HCT116 (cell line): ENCODE data around the gene SCFD2. TPM values are rescaled to one million over a fixed set of nuclear protein-coding genes. Genes with fewer than 3 reads are reported as not detected.

Source experiments
- ATAC-seq: fragments of 200-7000 bp; cut with Tn5 transposase; 2 replicates; pipeline ENCODE4 v1.9.1; 2020; ENCODE audit warnings: mild to moderate bottlenecking, moderate library complexity
- BruUV-seq: library from RNA; stranded (reverse); fragments of 400-500 nt; replicated peaks from 2 replicates; lab custom pipeline; 2021; lab: Mats Ljungman, UMichigan
- CTCF ChIA-PET: fragments of 300-600 bp; sonication (Branson Sonifier 250); formaldehyde crosslinking; loops from one replicate; lab custom pipeline; 2021; ENCODE audit warnings: antibody characterized with exemption; lab: Charles Lee
- POLR2A ChIA-PET: fragments of 300-600, 350-600 bp; sonication (Branson Sonifier 250); formaldehyde crosslinking; loops from one replicate; lab custom pipeline; 2021; ENCODE audit warnings: antibody characterized with exemption; lab: Charles Lee
- RAD21 ChIA-PET, 2 experiments: fragments of 300-600 bp; sonication (Branson Sonifier 250); formaldehyde crosslinking; loops; one replicate each; lab custom pipeline; 2023; ENCODE audit warnings: low total read pairs in 2 of 2; ENCODE audit not compliant: uncharacterized antibody in 2 of 2, unreplicated experiment in 2 of 2, low non-redundant PET in 1 of 2; lab: Charles Lee
- DNase-seq: peaks from one replicate; pipeline ENCODE4 v3.0.0-alpha.2; 2010; ENCODE audit warnings: low read depth, low spot score
- H2AFZ ChIP-seq: fragments of 200-600 bp; shearing (Covaris generic), sonication (generic); 2 replicates; pipeline ENCODE4 v1.6.1; 2017; ENCODE audit warnings: low read depth, mixed run types, mixed read lengths, antibody characterized with exemption, low read length; ENCODE audit not compliant: poor library complexity, severe bottlenecking
- H3K27ac ChIP-seq: 2 replicates; pipeline ENCODE4 v1.5.1; 2012; ENCODE audit warnings: low read depth, low read length
- H3K27me3 ChIP-seq: fragments of 200-600 bp; sonication (generic); 2 replicates; pipeline ENCODE4 v1.6.1; 2016; ENCODE audit warnings: mixed run types, low read length, mixed read lengths; ENCODE audit not compliant: insufficient read depth
- H3K36me3 ChIP-seq, 2 experiments: fragments of 200-500 bp in 1 of 2; fragments of 200-600 bp in 1 of 2; sonication (Bioruptor generic) in 1 of 2; sonication (generic) in 1 of 2; 2 replicates each; pipeline versions ENCODE4 v1.5.1 to v1.6.1; 2014 to 2016; ENCODE audit warnings: low read length in 2 of 2, inconsistent platforms in 1 of 2, mixed read lengths in 1 of 2, mixed run types in 1 of 2; ENCODE audit not compliant: insufficient read depth in 2 of 2, control insufficient read depth in 1 of 2
- H3K4me1 ChIP-seq, 2 experiments: fragments of 200-600 bp in 1 of 2; sonication (generic) in 1 of 2; 2 replicates each; pipeline versions ENCODE4 v1.5.1 to v1.6.1; 2012 to 2017; ENCODE audit warnings: low read length in 2 of 2, inconsistent platforms in 1 of 2, mild to moderate bottlenecking in 1 of 2, mixed read lengths in 1 of 2, mixed run types in 1 of 2, moderate library complexity in 1 of 2; ENCODE audit not compliant: insufficient read depth in 2 of 2, control insufficient read depth in 1 of 2
- H3K4me2 ChIP-seq: fragments of 200-600 bp; sonication (generic); 2 replicates; pipeline ENCODE4 v1.6.1; 2017; ENCODE audit warnings: mixed run types, low read length, mixed read lengths
- H3K4me3 ChIP-seq, 2 experiments: fragments of 200-600 bp in 1 of 2; sonication (generic) in 1 of 2; replicated peaks in 1 of 2; 2 replicates each; pipeline ENCODE4 v1.5.1; 2011 to 2016; ENCODE audit warnings: low read length in 2 of 2, control low read depth in 1 of 2, low read depth in 1 of 2, mild to moderate bottlenecking in 1 of 2, mixed read lengths in 1 of 2, mixed run types in 1 of 2
- H3K79me2 ChIP-seq: fragments of 200-600 bp; sonication (generic); 2 replicates; pipeline ENCODE4 v1.6.1; 2017; ENCODE audit warnings: mild to moderate bottlenecking, mixed run types, low read length, moderate library complexity, mixed read lengths; ENCODE audit not compliant: insufficient read depth
- H3K9ac ChIP-seq: fragments of 200-600 bp; sonication (generic); 2 replicates; pipeline ENCODE4 v1.6.1; 2016; ENCODE audit warnings: low read length, mixed read lengths
- H3K9me2 ChIP-seq: fragments of 200-600 bp; sonication (generic), shearing (Covaris generic); 2 replicates; pipeline ENCODE4 v1.6.1; 2017; ENCODE audit warnings: mixed run types, mild to moderate bottlenecking, moderate library complexity; ENCODE audit not compliant: insufficient read depth
- H3K9me3 ChIP-seq, 2 experiments: fragments of 200-500 bp in 1 of 2; fragments of 200-600 bp in 1 of 2; sonication (Bioruptor generic) in 1 of 2; sonication (generic) in 1 of 2; 2 replicates each; pipeline ENCODE4 v1.6.1; 2014 to 2017; ENCODE audit warnings: low read length in 2 of 2, mixed read lengths in 2 of 2, inconsistent platforms in 1 of 2, low read depth in 1 of 2, mild to moderate bottlenecking in 1 of 2, mixed run types in 1 of 2, moderate library complexity in 1 of 2; ENCODE audit not compliant: control insufficient read depth in 1 of 2, insufficient read depth in 1 of 2
- H4K20me1 ChIP-seq: fragments of 200-600 bp; sonication (generic), shearing (Covaris generic); 2 replicates; pipeline ENCODE4 v1.6.1; 2017; ENCODE audit warnings: mixed run types, mild to moderate bottlenecking, moderate library complexity; ENCODE audit not compliant: insufficient read depth
- JUND ChIP-seq: IDR thresholded peaks from 2 replicates; pipeline ENCODE4 v1.6.1; 2012
- POLR2A ChIP-seq: IDR thresholded peaks from 2 replicates; pipeline ENCODE4 v1.7.0; 2011; ENCODE audit warnings: borderline replicate concordance; ENCODE audit not compliant: insufficient read depth, insufficient read length; ENCODE audit errors: extremely low read depth
- RAD21 ChIP-seq: IDR thresholded peaks from 2 replicates; pipeline ENCODE4 v1.6.1; 2012; ENCODE audit warnings: low read depth, mild to moderate bottlenecking
- SIN3A ChIP-seq: IDR thresholded peaks from 2 replicates; pipeline ENCODE4 v1.6.1; 2012; ENCODE audit warnings: low read depth
- SRF ChIP-seq: IDR thresholded peaks from 2 replicates; pipeline ENCODE4 v1.6.1; 2012; ENCODE audit warnings: low read depth
- YY1 ChIP-seq: IDR thresholded peaks from 2 replicates; pipeline ENCODE4 v1.6.1; 2011; ENCODE audit warnings: low read length, low read depth, moderate library complexity, mild to moderate bottlenecking; ENCODE audit not compliant: insufficient replicate concordance; ENCODE audit errors: extremely low read depth
- ZFX ChIP-seq: fragments of 450-650 bp; IDR thresholded peaks from 2 replicates; pipeline ENCODE4 v1.6.1; 2017
- ZNF274 ChIP-seq: fragments of 200-500 bp; sonication (Bioruptor generic); IDR thresholded peaks from 2 replicates; pipeline ENCODE4 v1.6.1; 2014; ENCODE audit warnings: mild to moderate bottlenecking, low read depth, low read length, inconsistent platforms
- intact Hi-C: fragments of 100-400 bp; cut with micrococcal nuclease; formaldehyde crosslinking; loops from 2 replicates; pipeline ENCODE4 v1.10.0; 2022
- total RNA-seq: library from RNA; stranded (reverse); gene quantifications from one replicate; pipeline ENCODE4 v1.2.1, GENCODE V29; 2021; ENCODE audit not compliant: unreplicated experiment
- TF ChIP-seq, protein P1 (sequence below), 3 experiments: fragments of 200-600 bp in 1 of 3; sonication (generic) in 1 of 3; IDR thresholded peaks in 2 of 3; conservative IDR thresholded peaks in 1 of 3; 2 replicates each; pipeline ENCODE4 v1.5.1; 2012 to 2017; ENCODE audit warnings: low read depth in 2 of 3, low read length in 2 of 3, antibody characterized with exemption in 1 of 3, borderline replicate concordance in 1 of 3, control low read depth in 1 of 3, mild to moderate bottlenecking in 1 of 3, mixed read lengths in 1 of 3, mixed run types in 1 of 3, moderate library complexity in 1 of 3; ENCODE audit not compliant: insufficient read depth in 1 of 3

The SCFD2 gene
- total RNA-seq, 1 experiment from 2014 or later: 13.6 TPM

DNA sequence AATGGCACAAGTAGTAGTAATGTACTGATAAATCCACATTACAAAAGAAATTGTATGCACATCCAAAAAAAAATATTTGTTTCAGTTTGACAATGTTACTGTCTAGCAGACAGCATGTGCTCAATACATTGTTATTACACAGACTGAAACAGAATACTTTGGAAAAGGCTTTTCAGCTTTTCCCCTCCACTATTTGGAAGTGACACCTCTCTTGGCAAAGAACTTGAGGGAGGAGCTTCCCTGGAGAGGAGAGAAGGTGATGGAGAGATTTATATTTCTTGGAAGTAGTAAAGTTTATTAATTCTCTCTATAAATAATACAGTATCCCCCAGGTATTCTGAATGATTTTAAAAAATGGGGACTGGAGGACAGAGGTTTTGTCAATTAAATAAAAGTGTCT, 131.8 kb downstream of the SCFD2 start:
- Histone ChIP-seq H2AFZ (no peak overlapping the region), H3K9ac (no peak overlapping the region), H3K4me2 (no peak overlapping the region), H4K20me1 (no peaks in the 10 kb centered on the region; the same call in 1 of the 2 replicates), H3K9me2 (no peaks in the 10 kb centered on the region), H3K9me3 (no peaks in the 10 kb centered on the region), H3K79me2 (no peaks in the 10 kb centered on the region), H3K4me3 (no peak overlapping the region), H3K4me1 (no peaks in the 10 kb centered on the region), H3K36me3 (no peaks in the 10 kb centered on the region), H3K27ac (no peak overlapping the region), H3K27me3 (no peaks in the 10 kb centered on the region)
- CTCF ChIA-PET: no interaction called here
- DNase-seq: no peak
- POLR2A ChIA-PET: no interaction called here
- BruUV-seq: no TSS peak
- no peak for TF ChIP-seq YY1
- TF ChIP-seq RAD21: no peak
- TF ChIP-seq JUND: no peak
- no peak for TF ChIP-seq ZNF274
- no peak for TF ChIP-seq ZFX
- TF ChIP-seq SIN3A: no peak
- no peak for TF ChIP-seq SRF
- RAD21 ChIA-PET: no interaction called here
- intact Hi-C loops: no loop called here
- no peak for ATAC-seq

DNA sequence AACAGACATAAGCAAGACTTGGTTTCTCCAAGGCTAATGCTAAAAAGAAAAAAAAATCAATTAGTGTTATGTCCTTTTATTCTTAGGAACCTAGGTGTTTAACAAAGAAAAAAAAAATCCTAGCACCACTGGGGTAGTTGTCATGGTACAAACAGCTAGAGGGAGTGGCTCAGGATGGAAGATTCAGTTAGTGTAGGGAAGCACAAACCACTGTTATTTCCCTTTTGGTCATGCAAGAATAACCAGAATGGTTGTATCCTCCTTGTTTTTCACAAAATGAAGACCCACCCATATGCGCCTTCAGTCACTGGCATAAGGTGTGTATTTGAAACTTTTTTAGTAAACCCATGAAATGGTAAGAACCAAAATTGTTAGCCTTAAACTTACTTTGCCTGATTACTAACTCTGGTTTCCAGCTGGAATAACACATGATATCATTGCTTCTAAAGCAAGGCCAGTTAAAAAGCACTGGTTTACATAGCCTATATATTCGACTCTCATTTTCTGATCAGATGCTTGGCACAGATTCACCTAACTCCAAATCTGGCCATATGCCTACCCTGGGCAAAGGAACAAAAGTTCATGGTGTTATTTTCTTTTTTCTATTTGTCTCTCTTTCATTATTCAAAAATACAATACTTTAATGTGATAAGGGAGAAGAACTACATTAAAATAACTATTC, 132.6 kb downstream of the SCFD2 start:
- intact Hi-C loops: no loop called here
- Histone ChIP-seq H3K9ac (no peak overlapping the region), H2AFZ (no peak overlapping the region), H4K20me1 (no peaks in the 10 kb centered on the region; the same call in 1 of the 2 replicates), H3K4me3 (no peak overlapping the region), H3K79me2 (no peaks in the 10 kb centered on the region), H3K36me3 (no peaks in the 10 kb centered on the region), H3K4me2 (no peak overlapping the region), H3K27me3 (no peaks in the 10 kb centered on the region), H3K9me2 (no peaks in the 10 kb centered on the region), H3K4me1 (no peaks in the 10 kb centered on the region), H3K9me3 (no peaks in the 10 kb centered on the region), H3K27ac (no peak overlapping the region)
- TF ChIP-seq, protein P1, sequence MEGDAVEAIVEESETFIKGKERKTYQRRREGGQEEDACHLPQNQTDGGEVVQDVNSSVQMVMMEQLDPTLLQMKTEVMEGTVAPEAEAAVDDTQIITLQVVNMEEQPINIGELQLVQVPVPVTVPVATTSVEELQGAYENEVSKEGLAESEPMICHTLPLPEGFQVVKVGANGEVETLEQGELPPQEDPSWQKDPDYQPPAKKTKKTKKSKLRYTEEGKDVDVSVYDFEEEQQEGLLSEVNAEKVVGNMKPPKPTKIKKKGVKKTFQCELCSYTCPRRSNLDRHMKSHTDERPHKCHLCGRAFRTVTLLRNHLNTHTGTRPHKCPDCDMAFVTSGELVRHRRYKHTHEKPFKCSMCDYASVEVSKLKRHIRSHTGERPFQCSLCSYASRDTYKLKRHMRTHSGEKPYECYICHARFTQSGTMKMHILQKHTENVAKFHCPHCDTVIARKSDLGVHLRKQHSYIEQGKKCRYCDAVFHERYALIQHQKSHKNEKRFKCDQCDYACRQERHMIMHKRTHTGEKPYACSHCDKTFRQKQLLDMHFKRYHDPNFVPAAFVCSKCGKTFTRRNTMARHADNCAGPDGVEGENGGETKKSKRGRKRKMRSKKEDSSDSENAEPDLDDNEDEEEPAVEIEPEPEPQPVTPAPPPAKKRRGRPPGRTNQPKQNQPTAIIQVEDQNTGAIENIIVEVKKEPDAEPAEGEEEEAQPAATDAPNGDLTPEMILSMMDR (IDR thresholded peaks at IDR 0.05 in 2 of 3, conservative IDR thresholded peaks at IDR 0.05 in 1 of 3; ENCODE audit: borderline replicate concordance in 1 of 3, insufficient read depth in 1 of 3, low read depth in 2 of 3, low read length in 2 of 3): no peak
- TF ChIP-seq POLR2A (no peak), SRF (no peak), ZFX (no peak)
- ATAC-seq: no peak
- DNase-seq: no peak
- ChIA-PET CTCF (no interaction called here), RAD21 (no interaction called here), POLR2A (no interaction called here)
- BruUV-seq: no TSS peak
